B cell (primary cell): ENCODE data around the gene GLTP. TPM values are rescaled to one million over a fixed set of nuclear protein-coding genes. Genes with fewer than 3 reads are reported as not detected.

Experiments
- ATAC-seq: fragments of 200-7000 bp; cut with Tn5 transposase; one replicate; pipeline ENCODE4 v1.10.0; 2021; ENCODE audit warnings: low read depth, mild to moderate bottlenecking, moderate number of reproducible peaks, moderate library complexity
- CTCF ChIA-PET: fragments of 350-600 bp; sonication (Branson Sonifier 250); formaldehyde crosslinking; loops from one replicate; lab custom pipeline; 2021; ENCODE audit warnings: antibody characterized with exemption, inconsistent platforms; lab: Charles Lee
- POLR2A ChIA-PET: fragments of 350-600 bp; sonication (Branson Sonifier 250); formaldehyde crosslinking; loops from one replicate; lab custom pipeline; 2021; ENCODE audit warnings: antibody characterized with exemption; lab: Charles Lee
- DNase-seq: peaks from one replicate; pipeline ENCODE4 v3.0.0; 2013
- H2AFZ ChIP-seq: 2 replicates; pipeline ENCODE4 v1.6.1; 2012; ENCODE audit warnings: mild to moderate bottlenecking, low read depth, low read length; ENCODE audit not compliant: insufficient read depth, poor library complexity, severe bottlenecking
- H3K27ac ChIP-seq, 2 donors: 1 replicate in 1 of 2; 2 replicates in 1 of 2; pipeline ENCODE4 v1.5.1; 2012 to 2013; ENCODE audit warnings: low read length in 2 of 2, mild to moderate bottlenecking in 2 of 2, moderate library complexity in 1 of 2
- H3K27me3 ChIP-seq, 4 experiments: fragments of 200-600 bp in 1 of 4; sonication (generic) in 1 of 4; replicated peaks in 1 of 4; 1 replicate in 2 of 4; 2 replicates in 2 of 4; pipeline versions ENCODE4 v1.6.1 to v1.7.0; 2013 to 2016; ENCODE audit warnings: low read length in 3 of 4, mild to moderate bottlenecking in 2 of 4, mixed read lengths in 1 of 4, moderate library complexity in 1 of 4; ENCODE audit not compliant: insufficient read depth in 4 of 4, control insufficient read depth in 3 of 4; ENCODE audit errors: control extremely low read depth in 1 of 4
- H3K36me3 ChIP-seq, 2 experiments: replicated peaks in 1 of 2; 1 replicate in 1 of 2; 2 replicates in 1 of 2; pipeline versions ENCODE4 v1.6.1 to v1.7.1; 2013; ENCODE audit warnings: low read length in 1 of 2; ENCODE audit not compliant: insufficient read depth in 2 of 2, control insufficient read depth in 1 of 2; ENCODE audit errors: control extremely low read depth in 1 of 2, extremely low read depth in 1 of 2
- H3K4me1 ChIP-seq, 2 donors: fragments of 200-600 bp in 1 of 2; sonication (generic) in 1 of 2; 1 replicate in 1 of 2; 2 replicates in 1 of 2; pipeline versions ENCODE4 v1.5.1 to v1.6.1; 2013 to 2017; ENCODE audit warnings: low read length in 2 of 2; ENCODE audit not compliant: control insufficient read depth in 2 of 2, insufficient read depth in 2 of 2
- H3K4me2 ChIP-seq: replicated peaks from 2 replicates; pipeline ENCODE3; 2012; ENCODE audit warnings: mild to moderate bottlenecking, low read depth, low read length; ENCODE audit not compliant: poor library complexity, severe bottlenecking
- H3K4me3 ChIP-seq, 5 experiments: fragments of 200-600 bp in 1 of 5; sonication (generic) in 1 of 5; 1 replicate in 3 of 5; 2 replicates in 2 of 5; pipeline versions ENCODE4 v1.5.1 to v1.7.0; 2011 to 2016; ENCODE audit warnings: low read length in 4 of 5, mild to moderate bottlenecking in 4 of 5, low read depth in 2 of 5, control low read depth in 1 of 5, moderate library complexity in 1 of 5; ENCODE audit not compliant: insufficient read depth in 1 of 5; ENCODE audit errors: control extremely low read depth in 1 of 5, extremely low read depth in 1 of 5
- H3K79me2 ChIP-seq: fragments of 200-600 bp; sonication (generic); one replicate; pipeline ENCODE4 v1.6.0; 2016; ENCODE audit warnings: low read length; ENCODE audit not compliant: control insufficient read depth, insufficient read depth
- H3K9ac ChIP-seq: fragments of 200-600 bp; sonication (generic); 2 replicates; pipeline ENCODE4 v1.6.1; 2017; ENCODE audit warnings: mild to moderate bottlenecking, low read length, moderate library complexity
- H3K9me3 ChIP-seq, 3 donors: one replicate each; pipeline versions ENCODE4 v1.6.1 to v1.7.1; 2013; ENCODE audit warnings: low read length in 2 of 3; ENCODE audit not compliant: control insufficient read depth in 2 of 3, insufficient read depth in 1 of 3; ENCODE audit errors: control extremely low read depth in 1 of 3
- H4K20me1 ChIP-seq: 2 replicates; pipeline ENCODE4 v1.6.0; 2012; ENCODE audit warnings: mild to moderate bottlenecking, low read length; ENCODE audit not compliant: insufficient read depth, control insufficient read depth, poor library complexity, severe bottlenecking
- H3K27ac Mint-ChIP-seq: one replicate; pipeline ENCODE4 v1.8.0; 2021; ENCODE audit warnings: mixed read lengths
- H3K27me3 Mint-ChIP-seq: one replicate; pipeline ENCODE4 v1.8.0; 2021; ENCODE audit warnings: mixed read lengths
- H3K4me1 Mint-ChIP-seq: one replicate; pipeline ENCODE4 v1.8.0; 2021; ENCODE audit warnings: mixed read lengths
- H3K4me3 Mint-ChIP-seq: one replicate; pipeline ENCODE4 v1.8.0; 2021; ENCODE audit warnings: mixed read lengths
- H3K9me3 Mint-ChIP-seq: one replicate; pipeline ENCODE4 v1.8.0; 2022; ENCODE audit warnings: mixed read lengths; ENCODE audit not compliant: insufficient read depth
- CTCF ChIP-seq: fragments of 200-600 bp; IDR thresholded peaks from one replicate; pipeline ENCODE4 v1.8.0; 2022; ENCODE audit warnings: antibody characterized with exemption, mild to moderate bottlenecking
- EZH2 ChIP-seq: IDR thresholded peaks from 2 replicates; pipeline ENCODE4 v1.6.1; 2012; ENCODE audit warnings: borderline replicate concordance, low read depth, mild to moderate bottlenecking, moderate library complexity, low read length; ENCODE audit not compliant: insufficient read depth, poor library complexity, severe bottlenecking
- WGBS: methylation state at CpG from one replicate; pipeline ENCODE4 v1.1.5; 2013; ENCODE audit warnings: missing lambda C conversion rate; ENCODE audit not compliant: insufficient coverage; 5-methylcytosine and 5-hydroxymethylcytosine counted together
- intact Hi-C: fragments of 100-400 bp; cut with micrococcal nuclease; formaldehyde crosslinking; loops from one replicate; pipeline ENCODE4 v1.10.0; 2022
- polyA plus RNA-seq: library from polyadenylated mRNA; depleted of rRNA; stranded (reverse); fragments of >200 nt; gene quantifications from 2 replicates; pipeline ENCODE4 v1.2.3, GENCODE V29; 2012
- total RNA-seq, 2 donors: library from RNA; stranded (reverse); fragments of 120-200 nt in 1 of 2; gene quantifications; 1 replicate in 1 of 2; 2 replicates in 1 of 2; pipeline versions ENCODE4 v1.2.3 to v1.2.4, GENCODE V29; 2013 to 2022

Gene GLTP
- total and polyA plus RNA-seq, 2 donors (not counting 1 experiment from before 2014, with no cell fraction given): 18.7 to 24.9 TPM

DNA sequence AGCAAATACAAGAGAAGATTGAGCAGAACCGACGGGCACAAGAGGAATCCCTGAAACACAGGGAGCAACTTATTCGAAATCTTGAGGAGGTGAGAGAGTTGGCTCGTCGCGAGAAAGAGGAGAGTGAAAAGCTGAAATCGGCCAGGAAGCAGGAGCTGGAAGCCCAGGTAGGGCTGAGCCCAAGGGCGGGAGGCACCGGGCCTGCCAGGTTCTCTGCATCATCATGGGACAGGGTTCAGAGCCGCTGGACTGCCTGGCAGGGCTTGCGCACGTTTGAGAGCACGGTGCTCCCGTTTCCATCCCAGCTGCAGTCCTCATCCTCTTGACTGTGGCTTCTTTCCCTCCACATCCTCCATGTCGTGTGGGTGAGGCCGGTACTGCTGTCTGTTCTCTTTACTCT is 34.1 kb upstream of the GLTP start:
- 94% methylated on average over 15 of the region's 16 CpGs for WGBS
- Histone ChIP-seq H3K27ac (no peak overlapping the region), H3K36me3 (peaks cover 2 to 77% of the 10 kb centered on the region in 2 experiments), H3K9me3 (no peaks in the 10 kb centered on the region), H3K4me1 (no peaks in the 10 kb centered on the region), H3K79me2 (no peaks in the 10 kb centered on the region), H3K27me3 (no peaks in the 10 kb centered on the region), H3K4me2 (no peak overlapping the region), H4K20me1 (no peaks in the 10 kb centered on the region), H3K9ac (no peak overlapping the region), H3K4me3 (no peak overlapping the region), H2AFZ (no peak overlapping the region)
- CTCF ChIA-PET: interaction anchor here (0.9 kb wide), 1 partner anchor 12 kb away, joined by 3 read pairs; no protein-coding TSS in a partner anchor
- TF ChIP-seq EZH2 (no peak), CTCF (no peak)
- DNase-seq: no peak
- H3K27ac Mint-ChIP-seq: no peak overlapping the region
- POLR2A ChIA-PET: no interaction called here
- no peaks in the 10 kb centered on the region for H3K27me3 Mint-ChIP-seq
- H3K4me3 Mint-ChIP-seq: no peak overlapping the region
- no peak for ATAC-seq
- H3K4me1 Mint-ChIP-seq: no peaks in the 10 kb centered on the region
- intact Hi-C loops: no loop called here
- no peaks in the 10 kb centered on the region for H3K9me3 Mint-ChIP-seq

DNA sequence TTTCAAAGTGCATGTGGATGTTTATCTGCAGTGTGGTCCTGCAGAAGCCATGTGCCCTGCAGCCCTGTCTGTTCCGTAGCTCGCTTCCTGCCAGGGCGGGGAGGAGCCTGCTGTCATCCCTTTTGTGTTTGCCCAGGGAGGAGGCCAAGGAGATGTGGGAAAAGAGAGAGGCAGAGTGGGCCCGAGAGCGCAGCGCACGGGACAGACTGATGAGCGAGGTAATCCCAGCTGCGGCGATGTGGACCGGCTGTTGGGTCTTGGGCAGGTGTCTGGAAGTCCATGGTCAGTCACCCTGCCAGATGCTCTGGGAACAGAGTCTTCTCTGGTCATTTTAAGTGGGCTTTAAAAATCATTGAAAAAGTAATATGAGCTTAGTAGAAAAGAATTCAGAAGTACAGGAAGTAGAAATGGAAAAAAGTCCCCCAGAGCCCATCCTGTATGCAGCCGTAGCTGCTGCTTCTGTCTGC is 32.5 kb upstream of the GLTP start:
- Histone ChIP-seq H3K4me1 (no peaks in the 10 kb centered on the region), H3K9me3 (no peaks in the 10 kb centered on the region), H3K36me3 (peaks cover 2 to 80% of the 10 kb centered on the region in 2 experiments), H3K27me3 (no peaks in the 10 kb centered on the region), H3K9ac (no peak overlapping the region), H3K4me3 (no peak overlapping the region), H3K4me2 (no peak overlapping the region), H4K20me1 (no peaks in the 10 kb centered on the region), H2AFZ (no peak overlapping the region), H3K79me2 (no peaks in the 10 kb centered on the region), H3K27ac (no peak overlapping the region)
- ChIA-PET POLR2A (no interaction called here), CTCF (interaction anchor here (0.5 kb wide), 1 partner anchor 107 kb away, joined by 3 read pairs; no protein-coding TSS in a partner anchor)
- DNase-seq: no peak
- no peaks in the 10 kb centered on the region for H3K27me3 Mint-ChIP-seq
- no peaks in the 10 kb centered on the region for H3K9me3 Mint-ChIP-seq
- no peak for ATAC-seq
- no peaks in the 10 kb centered on the region for H3K4me1 Mint-ChIP-seq
- intact Hi-C loops: no loop called here
- TF ChIP-seq EZH2: no peak
- TF ChIP-seq CTCF: no peak
- H3K27ac Mint-ChIP-seq: no peak overlapping the region
- 95% methylated on average over 11 of the region's 12 CpGs for WGBS
- H3K4me3 Mint-ChIP-seq: no peak overlapping the region
